ENCODE measurements around the gene KCNQ5. TPM values are rescaled to one million over a fixed set of nuclear protein-coding genes. Genes with fewer than 3 reads are reported as not detected.

Gene KCNQ5
- total and polyA plus RNA-seq, 9 donors: 0.28 to 0.86 (median 0.57) TPM

GRCh38 chr6:73074175-73074574 lies 452.3 kb downstream of the KCNQ5 start:
- WGBS (ENCODE audit: insufficient coverage): no CpG with 5 or more reads among the region's 1 CpG
- no peaks in the 10 kb centered on the region for H3K27me3 ChIP-seq (ENCODE audit: control insufficient read depth, insufficient read depth, low read length)
- DNase-seq: no peak

GRCh38 chr6:73076211-73076954 lies 454.5 kb downstream of the KCNQ5 start:
- DNase-seq: no peak
- no peaks in the 10 kb centered on the region for H3K9me3 ChIP-seq (replicated peaks; ENCODE audit: control insufficient read depth, low read depth, low read length)
- no peaks in the 10 kb centered on the region for H3K27me3 ChIP-seq (ENCODE audit: control insufficient read depth, insufficient read depth, low read length)
- no peak overlapping the region for H3K27ac ChIP-seq (ENCODE audit: low read length)
- no peak overlapping the region for H3K4me3 ChIP-seq (ENCODE audit: low read length)
- H3K36me3 ChIP-seq (ENCODE audit: control insufficient read depth, insufficient read depth, low read length): no peaks in the 10 kb centered on the region
- H3K4me1 ChIP-seq (ENCODE audit: control insufficient read depth, insufficient read depth, low read length): no peaks in the 10 kb centered on the region

More at GRCh38 chr6:73074175-73074574, 452.3 kb downstream of the KCNQ5 start:
- H3K36me3 ChIP-seq (ENCODE audit: control insufficient read depth, insufficient read depth, low read length): no peaks in the 10 kb centered on the region
- no peak overlapping the region for H3K27ac ChIP-seq (ENCODE audit: low read length)
- no peak overlapping the region for H3K4me3 ChIP-seq (ENCODE audit: low read length)
- no peaks in the 10 kb centered on the region for H3K4me1 ChIP-seq (ENCODE audit: control insufficient read depth, insufficient read depth, low read length)
- H3K9me3 ChIP-seq (replicated peaks; ENCODE audit: control insufficient read depth, low read depth, low read length): no peaks in the 10 kb centered on the region

GRCh38 chr6:73078333-73078862 lies 456.5 kb downstream of the KCNQ5 start:
- H3K9me3 ChIP-seq (replicated peaks; ENCODE audit: control insufficient read depth, low read depth, low read length): no peaks in the 10 kb centered on the region
- no peak overlapping the region for H3K27ac ChIP-seq (ENCODE audit: low read length)
- H3K36me3 ChIP-seq (ENCODE audit: control insufficient read depth, insufficient read depth, low read length): no peaks in the 10 kb centered on the region
- no peaks in the 10 kb centered on the region for H3K4me1 ChIP-seq (ENCODE audit: control insufficient read depth, insufficient read depth, low read length)
- no CpG with 5 or more reads among the region's 1 CpG for WGBS (ENCODE audit: insufficient coverage)
- DNase-seq: peak; percentile 14
- no peak overlapping the region for H3K4me3 ChIP-seq (ENCODE audit: low read length)
- no peaks in the 10 kb centered on the region for H3K27me3 ChIP-seq (ENCODE audit: control insufficient read depth, insufficient read depth, low read length)

- no peaks in the 10 kb centered on the region for H3K4me1 ChIP-seq (ENCODE audit: control insufficient read depth, insufficient read depth, low read length)
- H3K9me3 ChIP-seq (replicated peaks; ENCODE audit: control insufficient read depth, low read depth, low read length): no peaks in the 10 kb centered on the region
- no CpG with 5 or more reads among the region's 5 CpGs for WGBS (ENCODE audit: insufficient coverage)
- no peak for DNase-seq
- no peak overlapping the region for H3K4me3 ChIP-seq (ENCODE audit: low read length)
- H3K27ac ChIP-seq (ENCODE audit: low read length): no peak overlapping the region
- no peaks in the 10 kb centered on the region for H3K27me3 ChIP-seq (ENCODE audit: control insufficient read depth, insufficient read depth, low read length)
- H3K36me3 ChIP-seq (ENCODE audit: control insufficient read depth, insufficient read depth, low read length): no peaks in the 10 kb centered on the region
These were observed 457.2 kb downstream of the KCNQ5 start for GRCh38 chr6:73078908-73079610.

GRCh38 chr6:73079611-73079955 lies 457.7 kb downstream of the KCNQ5 start:
- Histone ChIP-seq H3K4me3 (ENCODE audit: low read length) (no peak overlapping the region), H3K27me3 (ENCODE audit: control insufficient read depth, insufficient read depth, low read length) (no peaks in the 10 kb centered on the region), H3K27ac (ENCODE audit: low read length) (no peak overlapping the region), H3K36me3 (ENCODE audit: control insufficient read depth, insufficient read depth, low read length) (no peaks in the 10 kb centered on the region), H3K9me3 (replicated peaks; ENCODE audit: control insufficient read depth, low read depth, low read length) (no peaks in the 10 kb centered on the region), H3K4me1 (ENCODE audit: control insufficient read depth, insufficient read depth, low read length) (no peaks in the 10 kb centered on the region)
- DNase-seq: no peak
- no CpG with 5 or more reads among the region's 3 CpGs for WGBS (ENCODE audit: insufficient coverage)

- Histone ChIP-seq H3K4me3 (ENCODE audit: low read length) (no peak overlapping the region), H3K36me3 (ENCODE audit: control insufficient read depth, insufficient read depth, low read length) (no peaks in the 10 kb centered on the region), H3K27me3 (ENCODE audit: control insufficient read depth, insufficient read depth, low read length) (no peaks in the 10 kb centered on the region), H3K9me3 (replicated peaks; ENCODE audit: control insufficient read depth, low read depth, low read length) (no peaks in the 10 kb centered on the region), H3K27ac (ENCODE audit: low read length) (no peak overlapping the region), H3K4me1 (ENCODE audit: control insufficient read depth, insufficient read depth, low read length) (no peaks in the 10 kb centered on the region)
- WGBS (ENCODE audit: insufficient coverage): no CpG with 5 or more reads among the region's 3 CpGs
- DNase-seq: no peak
These were observed 458.1 kb downstream of the KCNQ5 start for GRCh38 chr6:73079978-73080377.

GRCh38 chr6:73081955-73082354 lies 460.1 kb downstream of the KCNQ5 start:
- 67% methylated on average over 1 of the region's 2 CpGs for WGBS (ENCODE audit: insufficient coverage)
- Histone ChIP-seq H3K27ac (ENCODE audit: low read length) (no peak overlapping the region), H3K9me3 (replicated peaks; ENCODE audit: control insufficient read depth, low read depth, low read length) (no peaks in the 10 kb centered on the region), H3K27me3 (ENCODE audit: control insufficient read depth, insufficient read depth, low read length) (no peaks in the 10 kb centered on the region), H3K4me1 (ENCODE audit: control insufficient read depth, insufficient read depth, low read length) (no peaks in the 10 kb centered on the region), H3K36me3 (ENCODE audit: control insufficient read depth, insufficient read depth, low read length) (no peaks in the 10 kb centered on the region), H3K4me3 (ENCODE audit: low read length) (no peak overlapping the region)
- no peak for DNase-seq

GRCh38 chr6:73083886-73084285 lies 462.0 kb downstream of the KCNQ5 start:
- no peak overlapping the region for H3K27ac ChIP-seq (ENCODE audit: low read length)
- 100% methylated on average over 1 of the region's 3 CpGs for WGBS (ENCODE audit: insufficient coverage)
- no peak for DNase-seq
- no peaks in the 10 kb centered on the region for H3K9me3 ChIP-seq (replicated peaks; ENCODE audit: control insufficient read depth, low read depth, low read length)
- no peaks in the 10 kb centered on the region for H3K36me3 ChIP-seq (ENCODE audit: control insufficient read depth, insufficient read depth, low read length)
- H3K27me3 ChIP-seq (ENCODE audit: control insufficient read depth, insufficient read depth, low read length): no peaks in the 10 kb centered on the region
- no peaks in the 10 kb centered on the region for H3K4me1 ChIP-seq (ENCODE audit: control insufficient read depth, insufficient read depth, low read length)
- H3K4me3 ChIP-seq (ENCODE audit: low read length): no peak overlapping the region

- Histone ChIP-seq H3K36me3 (ENCODE audit: control insufficient read depth, insufficient read depth, low read length) (no peaks in the 10 kb centered on the region), H3K4me3 (ENCODE audit: low read length) (no peak overlapping the region), H3K27me3 (ENCODE audit: control insufficient read depth, insufficient read depth, low read length) (no peaks in the 10 kb centered on the region), H3K27ac (ENCODE audit: low read length) (no peak overlapping the region), H3K9me3 (replicated peaks; ENCODE audit: control insufficient read depth, low read depth, low read length) (no peaks in the 10 kb centered on the region), H3K4me1 (ENCODE audit: control insufficient read depth, insufficient read depth, low read length) (no peaks in the 10 kb centered on the region)
- WGBS (ENCODE audit: insufficient coverage): no CpG with 5 or more reads among the region's 4 CpGs
- DNase-seq: no peak
These were observed 463.6 kb downstream of the KCNQ5 start for GRCh38 chr6:73085443-73085871.

- no peaks in the 10 kb centered on the region for H3K4me1 ChIP-seq (ENCODE audit: control insufficient read depth, insufficient read depth, low read length)
- DNase-seq: no peak
- no peak overlapping the region for H3K4me3 ChIP-seq (ENCODE audit: low read length)
- H3K36me3 ChIP-seq (ENCODE audit: control insufficient read depth, insufficient read depth, low read length): no peaks in the 10 kb centered on the region
- no peaks in the 10 kb centered on the region for H3K9me3 ChIP-seq (replicated peaks; ENCODE audit: control insufficient read depth, low read depth, low read length)
- H3K27me3 ChIP-seq (ENCODE audit: control insufficient read depth, insufficient read depth, low read length): no peaks in the 10 kb centered on the region
- H3K27ac ChIP-seq (ENCODE audit: low read length): no peak overlapping the region
- WGBS (ENCODE audit: insufficient coverage): no CpG with 5 or more reads among the region's 2 CpGs
These were observed 464.9 kb downstream of the KCNQ5 start for GRCh38 chr6:73086726-73087125.
